Glomerular endothelial cell (primary cell): ENCODE measurements around the gene KRT8. TPM values are rescaled to one million over a fixed set of nuclear protein-coding genes. Genes with fewer than 3 reads are reported as not detected.

Experiments used
- DNase-seq: peaks from one replicate; pipeline ENCODE4 v3.0.0-alpha.2; 2011; ENCODE audit warnings: low read depth, low spot score; ENCODE audit errors: extremely low read depth
- total RNA-seq: library from RNA; depleted of rRNA; stranded (reverse); fragments of >200 nt; gene quantifications from 2 replicates; pipeline ENCODE4 v1.2.3, GENCODE V29; 2015

Gene KRT8
- total RNA-seq, 1 donor from 2014 or later, result 43.1 TPM

GRCh38 chr12:52849511-52849910 is 55.4 kb downstream of the KRT8 start:
- DNase-seq, result no peak

DNA sequence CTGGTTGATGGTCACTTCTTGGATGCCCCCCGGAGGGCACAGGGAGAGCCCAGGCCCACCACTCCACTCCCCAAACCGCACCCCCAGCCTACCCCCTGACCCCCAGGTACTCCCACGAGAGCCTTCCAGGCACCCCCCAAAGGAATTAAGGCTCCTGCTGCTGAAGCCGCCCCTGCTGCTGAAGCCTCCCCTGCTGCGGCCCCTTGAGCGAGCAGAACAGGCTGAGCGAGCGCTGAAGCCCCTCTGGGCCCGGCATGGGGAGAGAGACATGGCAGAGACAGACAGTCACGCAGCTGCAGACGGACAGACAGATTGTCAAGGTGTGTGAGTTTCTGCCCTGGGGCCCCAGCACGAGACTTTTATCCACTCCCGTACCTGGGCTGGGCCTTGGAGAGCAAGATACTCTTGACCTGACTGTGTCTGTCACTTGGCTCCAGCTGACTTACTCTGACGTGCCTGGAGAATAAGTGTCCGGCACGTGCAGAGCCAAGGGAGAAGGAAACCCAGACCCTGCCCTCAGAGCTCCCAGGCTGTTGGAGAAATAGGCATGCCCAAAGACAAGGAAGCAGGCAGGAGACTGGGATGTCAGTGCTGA is 56.1 kb downstream of the KRT8 start, which contains the start of gene KRT78:
Gene KRT78, minus strand, starts transcription at position 334 of the 595 bp plus-strand sequence. Its CDS starts 64 bp downstream, at position 270.
- DNase-seq, result no peak

GRCh38 chr12:52847335-52848102 is 57.4 kb downstream of the KRT8 start:
- DNase-seq, result no peak

Other genes starting within 250 kb of the KRT8 start
- gene KRT1, start 224.7 kb downstream of the KRT8 start, total RNA-seq, result not detected in 2 replicates
- gene KRT77, start 201.6 kb downstream of the KRT8 start, total RNA-seq, result not detected in 2 replicates
- not detected in 2 replicates for gene KRT76, start 127.7 kb downstream of the KRT8 start, total RNA-seq
- gene KRT3, start 109.0 kb downstream of the KRT8 start, total RNA-seq, result 0.18 TPM in 1 of 2 replicates, not detected in the other
- not detected in 2 replicates for gene KRT4, start 91.0 kb downstream of the KRT8 start, total RNA-seq
- gene KRT79, start 70.8 kb downstream of the KRT8 start, total RNA-seq, result 0.10 and 0.12 TPM in 2 replicates
- not detected in 2 replicates for gene KRT78, start 56.1 kb downstream of the KRT8 start, total RNA-seq
- 297 and 429 TPM in 2 replicates for gene KRT18, start 44.0 kb upstream of the KRT8 start, total RNA-seq
- gene EIF4B, start 101.4 kb upstream of the KRT8 start, total RNA-seq, result 250 and 312 TPM in 2 replicates
- gene TNS2, start 145.0 kb upstream of the KRT8 start, total RNA-seq, result 38.5 and 66.7 TPM in 2 replicates
- gene SPRYD3, start 174.3 kb upstream of the KRT8 start, total RNA-seq, result 27.0 and 32.7 TPM in 2 replicates
- gene IGFBP6, start 192.6 kb upstream of the KRT8 start, total RNA-seq, result 21.5 and 55.3 TPM in 2 replicates
- not detected in 2 replicates for gene SOAT2, start 198.4 kb upstream of the KRT8 start, total RNA-seq